NCI-H460 (cell line): ENCODE data around the gene ACTN4. TPM values are rescaled to one million over a fixed set of nuclear protein-coding genes. Genes with fewer than 3 reads are reported as not detected.
"Not testable (repeated sequence)": the region's sequence is repeated elsewhere in the genome, so short reads cannot be mapped to it uniquely, and the experiment has no call there.

ENCODE experiments used
- DNase-seq: peaks from one replicate; pipeline ENCODE4 v3.0.0-alpha.2; 2016; ENCODE audit warnings: low read depth; ENCODE audit errors: extremely low read depth
- total RNA-seq: library from RNA; depleted of rRNA; stranded (reverse); fragments of >200 nt; shearing (Covaris generic); gene quantifications from 2 replicates; pipeline ENCODE4 v1.2.3, GENCODE V29; 2014

ACTN4 gene
- total RNA-seq, 1 experiment from 2014 or later, result 155 TPM

DNA sequence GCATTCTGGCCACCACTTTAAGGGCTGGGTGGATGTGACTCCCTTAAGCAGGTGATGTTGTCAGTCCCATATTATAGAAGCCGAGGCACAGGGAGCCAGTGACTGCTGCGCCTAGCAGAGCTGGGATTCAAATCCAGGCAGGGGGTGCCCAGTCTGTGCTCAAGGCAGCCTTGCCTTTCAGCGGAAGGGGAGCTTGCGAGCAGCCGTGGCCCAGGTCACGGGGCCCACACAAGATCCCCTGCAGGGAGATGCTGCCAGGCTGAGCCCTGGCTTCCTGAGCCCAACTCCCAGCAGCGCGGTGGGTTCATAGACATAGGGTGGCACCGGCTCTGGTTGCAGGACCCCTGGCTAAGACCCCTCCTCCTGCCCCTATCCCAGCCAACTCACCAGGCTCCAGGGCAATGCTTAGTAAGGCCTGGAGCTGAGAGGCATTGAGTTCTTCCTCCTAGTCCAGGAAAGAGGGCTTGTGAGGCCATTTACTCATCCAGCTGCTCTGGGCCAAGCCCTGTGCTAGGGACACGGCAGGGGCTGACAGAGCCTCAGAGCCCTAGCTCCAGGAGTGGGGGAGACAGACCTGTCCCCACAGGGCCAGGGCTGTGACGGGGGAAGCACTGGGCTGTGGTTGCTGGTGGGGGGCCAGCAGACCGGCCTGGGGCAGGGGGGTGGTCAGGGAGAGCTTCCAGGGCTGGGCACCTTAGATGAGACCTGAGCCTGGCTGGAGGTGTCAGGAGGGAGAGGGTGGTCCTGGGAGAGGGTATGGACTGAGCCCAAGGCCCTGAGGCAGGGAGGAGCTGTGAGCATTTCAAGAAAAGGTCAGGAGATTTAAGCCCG is 87.2 kb downstream of the ACTN4 start:
- no peak for DNase-seq

DNA sequence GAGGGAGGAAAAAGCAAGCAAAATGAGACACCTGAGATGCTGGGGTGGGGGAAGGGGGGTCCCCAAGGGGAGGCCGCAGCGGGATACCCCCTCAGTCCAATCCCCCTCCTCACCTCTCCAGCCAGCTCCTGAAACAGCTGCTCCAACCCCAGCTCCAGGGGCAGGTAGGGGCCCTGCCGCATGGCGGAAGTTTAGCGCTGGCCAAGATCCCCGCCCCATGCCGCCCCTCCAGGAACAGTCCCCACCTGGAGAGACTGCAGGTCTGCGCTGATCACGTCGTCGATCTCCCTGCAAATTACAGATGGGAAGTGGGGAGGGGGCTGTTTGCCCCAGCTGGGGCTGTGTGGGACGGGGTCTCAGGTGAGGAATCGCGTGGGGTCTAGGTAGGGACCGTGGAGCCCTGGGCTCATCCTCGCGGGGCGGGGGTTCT is 87.8 kb downstream of the ACTN4 start:
- DNase-seq, result no peak

DNA sequence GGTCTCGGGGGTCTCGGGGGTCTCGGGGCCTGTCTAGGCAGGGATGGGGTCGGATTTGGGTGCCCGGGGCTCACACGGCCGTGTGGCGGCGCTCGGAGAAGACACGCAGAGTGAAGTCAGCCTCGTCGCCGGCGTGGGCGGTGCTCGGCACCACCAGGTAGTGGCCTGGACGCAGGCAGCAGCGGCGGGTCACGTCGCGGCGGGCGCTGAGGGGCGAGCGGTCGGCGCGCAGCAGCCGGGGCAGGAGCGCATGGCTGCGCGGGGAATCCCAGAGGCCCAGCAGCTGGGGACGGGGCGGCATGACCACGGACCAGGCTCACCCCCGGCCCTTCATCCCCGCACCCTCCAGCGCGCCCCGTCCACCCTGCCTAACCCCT is 88.6 kb downstream of the ACTN4 start:
- no peak for DNase-seq

DNA sequence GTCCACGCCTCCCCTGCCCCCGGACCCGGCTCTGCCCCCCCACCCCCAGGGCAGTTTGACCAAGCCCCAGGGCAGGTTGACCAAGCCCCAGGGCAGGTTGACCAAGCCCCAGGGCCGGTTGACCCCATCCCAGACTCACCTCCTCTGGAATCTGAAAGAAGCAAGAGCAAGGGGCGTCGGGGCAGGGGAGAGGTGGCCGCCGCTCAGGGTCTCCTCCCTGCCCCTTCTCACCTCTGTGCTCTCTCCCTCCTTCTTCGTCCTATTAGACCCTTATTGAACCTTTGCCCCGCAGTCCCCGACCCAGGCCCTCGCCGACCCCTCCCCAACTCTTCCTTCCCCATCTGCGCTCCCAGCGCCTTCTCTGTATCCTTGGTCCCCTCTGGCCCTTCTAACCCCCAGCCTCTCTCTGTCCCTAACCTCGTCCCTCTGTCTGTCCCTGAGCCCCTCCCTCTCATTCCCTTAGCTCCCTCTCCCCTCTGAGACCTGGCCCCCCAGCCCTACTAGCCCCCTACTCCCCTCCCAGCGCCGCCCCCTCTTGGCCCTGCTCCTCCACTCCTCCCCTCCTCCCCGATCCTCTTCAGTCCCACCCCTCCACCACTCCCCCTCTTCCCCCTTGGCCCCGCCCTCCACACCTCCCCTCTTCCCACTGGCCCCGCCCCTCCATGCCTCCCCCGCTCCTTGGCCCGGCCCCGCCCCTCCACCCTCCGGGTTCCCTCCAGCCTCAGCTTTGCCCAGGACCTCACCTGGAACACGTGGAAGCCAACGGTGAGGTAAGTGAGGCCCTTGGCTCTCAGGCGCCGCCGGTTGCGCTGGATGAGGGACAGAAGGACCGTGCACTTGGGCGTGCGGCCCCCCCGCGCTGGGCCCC is 89.2 kb downstream of the ACTN4 start:
- no peak for DNase-seq

DNA sequence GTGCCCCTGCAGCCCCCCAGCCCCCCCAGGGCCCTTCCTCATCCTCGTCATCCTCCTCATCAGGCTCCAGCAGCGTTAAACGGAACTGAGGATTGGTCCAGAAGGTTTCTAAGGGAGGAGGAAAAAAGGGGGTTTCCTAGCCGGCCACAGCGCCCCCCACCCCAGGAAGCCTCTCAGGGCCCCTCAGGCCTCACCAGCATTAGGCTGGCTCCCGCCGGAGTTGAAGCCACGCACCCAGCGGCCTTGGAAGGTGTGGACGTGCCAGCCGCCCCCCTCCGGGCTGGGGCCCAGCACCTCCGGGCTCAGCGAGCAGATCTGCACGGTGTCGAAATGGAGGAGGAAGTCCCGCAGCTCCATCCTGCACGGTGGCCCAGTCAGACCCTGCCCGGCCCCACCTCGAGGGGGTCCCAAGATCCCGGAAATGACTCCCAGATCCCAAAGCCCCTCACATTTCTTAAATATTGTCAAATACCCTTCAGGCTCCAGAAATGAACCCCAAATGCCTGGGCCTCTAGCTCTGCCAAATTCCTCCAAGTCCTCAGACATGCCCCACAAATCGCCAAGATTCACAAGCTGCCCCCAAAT is 89.9 kb downstream of the ACTN4 start:
- DNase-seq, result no peak

DNA sequence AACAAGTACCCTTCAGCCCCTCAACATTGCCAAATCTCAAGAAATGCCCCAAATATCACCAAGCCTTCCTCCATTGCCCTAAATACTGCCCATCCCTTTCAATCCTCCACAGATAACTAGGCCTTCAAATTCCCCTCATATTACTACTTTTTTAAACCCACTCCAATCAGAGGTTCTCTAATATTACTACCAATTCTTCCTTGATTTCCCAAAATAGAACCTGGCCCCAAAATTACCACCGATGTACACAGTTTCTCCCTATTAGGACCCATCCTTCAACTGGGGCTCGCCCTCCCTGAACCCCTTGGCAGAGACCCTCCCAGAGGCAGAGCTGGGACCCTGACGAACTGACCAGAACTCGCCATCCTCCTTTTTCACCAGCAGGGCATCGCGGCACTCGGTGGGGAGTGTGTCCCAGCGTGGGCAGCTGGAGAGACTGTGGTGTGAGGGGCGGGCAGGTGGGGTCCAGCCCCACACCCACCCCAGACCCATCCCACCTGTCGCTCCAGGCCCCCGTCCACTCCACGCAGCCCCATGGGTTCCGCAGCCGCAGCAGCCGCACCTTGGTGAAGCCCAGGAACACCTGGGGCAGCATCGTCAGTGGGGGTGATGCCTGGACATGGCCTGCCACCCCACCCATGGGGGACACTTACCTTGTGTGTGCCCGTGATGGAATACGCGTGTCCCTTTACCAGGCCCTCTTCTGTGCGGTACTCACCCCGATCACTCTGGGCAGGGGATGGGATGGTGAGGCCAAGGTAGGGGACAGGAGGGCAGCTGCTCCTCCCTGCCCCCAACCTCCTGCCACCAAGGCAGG is 90.7 kb downstream of the ACTN4 start:
- no peak for DNase-seq

DNA sequence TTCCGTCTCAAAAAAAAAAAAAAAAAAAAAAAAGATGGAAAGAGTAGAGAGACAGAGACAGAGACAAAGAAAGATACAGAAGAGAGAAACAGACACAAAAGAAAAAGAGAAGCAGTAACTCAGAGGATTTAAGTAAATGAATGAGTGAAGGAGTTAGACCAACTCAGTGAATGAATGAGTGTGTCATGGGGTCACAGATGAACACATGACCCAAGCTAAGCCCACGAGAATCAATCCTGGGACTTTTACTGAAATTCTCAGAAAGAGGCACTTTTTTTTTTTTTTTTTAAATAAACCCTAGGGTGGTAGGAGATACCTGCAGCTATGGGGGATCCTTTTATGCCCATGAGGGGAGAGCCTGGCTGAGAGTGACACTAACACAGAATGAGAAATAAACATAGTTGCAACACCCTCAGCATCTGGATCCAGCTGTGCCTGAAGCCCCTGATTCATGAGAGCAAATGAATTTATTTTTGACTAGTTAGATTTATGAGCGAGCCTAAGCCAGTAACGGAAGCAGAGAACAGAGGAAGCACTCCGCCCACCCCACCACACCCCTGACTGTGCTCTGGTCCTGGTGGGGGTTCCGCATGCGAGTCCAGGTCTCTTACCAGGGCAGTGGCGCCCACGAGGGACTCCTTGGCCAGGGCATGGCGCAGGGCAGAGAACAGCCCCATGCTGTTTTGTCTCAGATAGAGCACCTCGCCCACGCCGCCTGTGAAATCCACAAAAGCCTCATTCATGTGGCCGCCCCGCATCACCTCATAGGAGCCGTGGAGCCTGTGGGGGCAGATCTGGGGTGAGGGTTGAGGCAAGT is 92.2 kb downstream of the ACTN4 start:
- DNase-seq, result no peak

DNA sequence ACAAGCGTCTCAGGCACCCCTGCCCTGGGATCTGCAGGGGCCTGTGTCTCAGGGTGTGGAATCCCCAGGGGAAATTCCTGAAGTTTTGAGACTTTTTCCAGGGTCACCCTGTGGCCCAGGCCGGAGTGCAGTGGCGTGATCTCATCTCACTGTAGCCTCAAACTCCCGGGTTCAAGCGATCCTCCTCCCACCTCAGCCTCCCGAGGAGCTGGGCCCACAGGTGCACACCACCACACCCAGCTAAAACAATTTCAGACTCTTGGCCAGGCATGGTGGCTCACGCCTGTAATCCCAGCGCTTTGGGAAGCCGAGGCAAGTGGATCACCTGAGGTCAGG is 92.8 kb downstream of the ACTN4 start:
- no peak for DNase-seq

DNA sequence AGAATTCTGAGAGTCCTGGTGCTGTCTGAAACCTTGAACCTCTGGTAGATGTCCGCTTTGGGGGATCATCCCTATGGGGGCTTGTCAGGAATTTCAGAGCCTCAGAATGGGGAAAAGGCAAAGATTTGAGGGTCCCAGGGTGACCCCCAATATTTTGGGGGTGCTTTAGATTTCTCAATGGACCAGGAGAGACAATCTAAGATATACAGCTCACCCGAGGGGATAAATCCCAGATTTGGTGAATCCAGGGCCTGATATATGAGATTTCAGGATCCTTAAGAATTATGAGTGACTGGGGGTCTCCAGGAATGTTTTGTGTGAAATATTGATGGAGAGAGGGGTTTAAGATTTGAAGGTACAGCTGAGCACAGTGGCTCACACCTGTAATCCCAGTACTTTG is 93.5 kb downstream of the ACTN4 start:
- DNase-seq, result no peak

DNA sequence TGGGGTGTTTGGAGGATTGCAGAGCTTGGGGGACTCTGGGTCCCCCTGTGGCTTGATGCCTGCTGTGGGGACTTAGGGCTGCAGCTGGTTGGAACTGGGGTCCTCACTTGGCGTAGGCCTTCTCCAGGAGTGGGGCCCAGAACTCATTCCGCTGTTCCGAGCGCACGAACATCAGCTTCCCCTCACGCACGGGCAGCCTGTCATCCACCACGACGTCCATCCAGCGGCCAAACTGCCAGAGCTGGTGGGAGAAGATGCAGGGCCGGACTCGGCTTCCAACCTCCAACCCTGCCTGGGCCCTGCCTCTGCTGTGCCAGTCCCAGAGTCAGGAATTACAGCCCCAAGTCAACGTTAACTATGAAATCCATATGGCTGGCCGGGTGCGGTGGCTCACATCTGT is 94.2 kb downstream of the ACTN4 start:
- no peak for DNase-seq

DNA sequence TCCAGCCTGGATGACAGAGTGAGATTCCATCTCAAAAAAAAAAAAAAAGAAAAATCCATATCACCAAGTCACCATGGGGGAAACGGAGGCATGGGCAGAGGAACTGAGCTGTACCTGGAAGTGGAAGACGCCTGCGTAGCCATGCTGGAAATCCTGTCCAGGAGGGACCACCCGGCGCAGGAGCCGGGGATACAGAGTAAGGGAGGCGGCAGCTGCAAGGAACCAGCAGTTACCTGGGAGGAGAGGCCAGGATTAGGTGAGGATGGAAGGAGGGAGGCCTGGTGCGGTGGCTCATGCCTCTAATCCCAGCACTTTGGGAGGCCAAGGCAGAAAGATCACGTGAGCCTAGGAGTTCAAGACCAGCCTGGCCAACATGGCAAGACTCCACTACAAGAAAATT is 94.8 kb downstream of the ACTN4 start:
- DNase-seq, result no peak

DNA sequence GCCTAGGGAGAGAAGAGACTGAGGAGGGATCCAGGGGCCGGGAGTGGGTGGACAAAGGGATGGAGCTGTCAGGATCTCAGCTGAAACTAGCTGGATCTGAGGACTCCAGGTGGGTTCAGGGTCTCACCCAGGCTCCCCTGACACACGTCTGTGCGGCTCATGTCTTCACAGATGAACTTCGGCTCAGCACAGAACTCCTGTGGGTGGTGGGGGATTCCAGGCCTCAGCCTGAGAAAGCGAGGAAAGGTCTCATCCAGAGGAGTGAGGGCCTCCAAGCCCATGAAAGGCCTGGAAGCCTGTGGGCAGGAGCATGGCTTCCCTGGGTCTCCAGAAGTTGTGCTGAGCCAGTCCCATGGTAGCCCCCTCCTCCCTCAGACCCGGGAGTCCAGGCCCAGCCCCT is 95.5 kb downstream of the ACTN4 start:
- no peak for DNase-seq

DNA sequence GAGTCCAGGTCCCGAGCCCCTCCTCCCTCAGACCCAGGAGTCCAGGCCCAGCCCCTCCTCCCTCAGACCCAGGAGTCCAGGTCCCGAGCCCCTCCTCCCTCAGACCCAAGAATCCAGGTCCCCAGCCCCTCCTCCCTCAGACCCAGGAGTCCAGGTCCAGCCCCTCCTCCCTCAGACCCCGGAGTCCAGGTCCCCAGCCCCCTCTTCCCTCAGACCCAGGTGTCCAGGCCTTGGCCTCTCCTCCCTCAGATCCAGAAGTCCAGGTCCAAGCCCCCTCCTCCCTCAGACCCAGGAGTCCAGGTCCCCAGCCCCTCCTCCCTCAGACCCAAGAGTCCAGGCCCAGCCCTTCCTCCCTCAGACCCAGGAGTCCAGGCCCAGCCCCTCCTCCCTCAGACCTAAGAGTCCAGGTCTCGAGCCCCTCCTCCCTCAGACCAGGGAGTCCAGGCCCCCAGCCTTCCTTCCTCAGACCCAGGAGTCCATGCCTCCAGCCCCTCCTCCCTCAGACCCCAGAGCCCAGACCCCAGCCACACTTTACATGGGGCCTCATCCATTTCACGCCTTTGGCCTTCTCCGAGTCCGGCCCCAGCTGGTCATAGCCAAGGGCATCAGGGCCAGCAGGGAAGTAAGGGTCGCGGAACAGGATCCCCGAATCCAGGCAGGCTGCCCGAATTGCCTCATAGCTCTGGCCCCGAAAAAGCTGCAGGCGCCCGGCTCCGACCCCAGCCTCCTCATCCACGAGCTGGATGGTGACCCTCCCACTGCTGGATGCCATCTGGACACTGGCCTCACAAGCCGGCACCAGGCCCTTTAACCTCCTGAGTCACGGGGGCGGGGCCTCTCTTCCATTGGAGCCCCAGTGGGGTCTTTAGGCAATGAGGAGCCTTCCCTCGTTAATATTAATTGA is 96.2 kb downstream of the ACTN4 start:
- DNase-seq, result no peak

DNA sequence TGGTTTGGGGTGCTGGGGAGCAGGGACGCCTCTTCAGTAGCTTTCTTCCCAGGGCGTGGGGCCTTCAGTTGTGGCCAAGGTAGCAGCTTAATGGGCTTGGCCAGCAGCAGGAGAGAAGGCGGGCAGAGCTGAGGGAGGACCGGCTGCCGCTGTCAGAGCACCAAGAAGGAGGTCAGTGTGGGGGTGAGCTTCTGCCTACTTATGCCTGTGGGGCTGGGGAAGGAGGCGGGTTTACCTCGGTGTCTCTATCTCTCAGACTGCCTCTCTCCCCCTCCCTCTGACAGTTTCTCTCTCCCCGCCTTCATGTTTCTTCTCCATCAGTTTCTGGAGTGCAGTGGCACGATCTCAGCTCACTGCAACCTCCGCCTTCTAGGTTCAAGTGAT is 96.8 kb downstream of the ACTN4 start, which contains the start of gene CAPN12:
TSS of gene CAPN12 (minus strand) at position 177 of the 384 bp plus-strand sequence. CDS start 309 bp downstream, outside the sequence.
- DNase-seq, result no peak

DNA sequence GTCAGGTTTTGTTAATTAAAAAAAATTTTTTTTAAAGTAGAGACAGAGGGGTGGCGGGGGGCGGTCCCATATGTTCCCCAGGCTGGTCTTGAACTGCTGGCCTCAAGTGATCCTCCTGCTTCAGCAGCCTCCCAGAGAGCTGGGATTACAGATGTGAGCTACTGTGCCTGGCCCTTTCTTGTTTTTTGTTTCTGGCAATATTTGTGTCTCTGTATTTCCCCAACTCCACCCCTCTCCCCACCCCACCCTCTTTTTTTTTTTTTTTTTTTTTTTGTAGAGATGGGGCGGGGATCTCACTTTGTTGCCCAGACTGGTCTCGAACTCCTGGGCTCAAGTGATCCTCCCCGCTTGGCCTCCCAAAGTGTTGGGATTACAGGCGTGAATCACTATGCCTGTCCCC is 97.4 kb downstream of the ACTN4 start:
- DNase-seq, result no peak

DNA sequence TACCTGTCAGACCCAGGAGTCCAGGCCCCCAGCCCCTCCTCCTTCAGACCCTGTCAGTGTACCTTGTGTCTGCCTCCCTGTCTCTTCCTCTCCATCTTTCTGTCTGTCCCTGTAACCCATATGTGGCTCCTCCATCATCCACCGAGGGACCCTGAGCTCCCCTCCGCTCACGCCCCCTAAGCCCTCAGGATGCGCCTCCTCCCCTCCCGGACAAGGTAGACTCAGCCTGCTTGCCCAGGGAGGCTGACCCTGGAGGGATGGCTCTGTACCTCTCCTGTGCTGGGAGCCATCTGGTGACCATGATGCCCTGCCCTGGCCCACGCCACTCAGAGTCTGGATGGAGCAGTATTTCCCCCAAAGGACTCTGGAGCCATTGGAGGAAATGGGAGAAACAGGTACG is 97.9 kb downstream of the ACTN4 start:
- no peak for DNase-seq

DNA sequence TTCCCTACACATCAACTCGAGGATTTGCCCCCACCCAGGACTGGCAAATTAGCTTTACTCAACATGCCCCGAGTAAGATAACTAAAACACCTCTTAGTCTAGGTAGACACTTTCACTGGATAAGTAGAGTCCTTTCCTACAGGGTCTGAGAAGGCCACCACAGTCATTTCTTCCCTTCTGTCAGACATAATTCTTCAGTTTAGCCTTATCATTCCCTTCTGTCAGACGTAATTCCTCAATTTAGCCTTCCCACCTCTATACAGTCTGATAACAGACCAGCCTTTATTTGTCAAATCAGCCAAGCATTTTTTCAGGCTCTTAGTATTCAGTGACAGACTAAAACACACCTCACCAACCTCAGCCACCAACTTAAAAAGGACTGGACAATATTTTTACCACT is 106.3 kb downstream of the ACTN4 start:
- DNase-seq, result not testable (repeated sequence)

DNA sequence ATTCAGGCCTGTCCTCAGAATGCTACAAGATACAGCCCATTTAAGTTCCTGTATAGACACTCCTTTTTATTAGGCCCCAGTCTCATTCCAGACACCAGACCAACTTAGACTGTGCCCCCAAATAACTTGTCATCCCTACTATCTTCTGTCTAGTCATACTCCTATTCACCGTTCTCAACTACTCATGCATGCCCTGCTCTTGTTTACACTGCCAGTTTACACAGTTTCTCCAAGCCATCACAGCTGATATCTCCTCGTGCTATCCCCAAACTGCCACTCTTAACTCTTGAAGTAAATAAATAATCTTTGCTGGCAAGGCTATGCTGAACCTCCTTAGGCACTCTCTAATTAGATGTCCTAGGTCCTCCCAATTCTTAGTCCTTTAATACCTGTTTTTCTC is 106.7 kb downstream of the ACTN4 start:
- not testable (repeated sequence) for DNase-seq

DNA sequence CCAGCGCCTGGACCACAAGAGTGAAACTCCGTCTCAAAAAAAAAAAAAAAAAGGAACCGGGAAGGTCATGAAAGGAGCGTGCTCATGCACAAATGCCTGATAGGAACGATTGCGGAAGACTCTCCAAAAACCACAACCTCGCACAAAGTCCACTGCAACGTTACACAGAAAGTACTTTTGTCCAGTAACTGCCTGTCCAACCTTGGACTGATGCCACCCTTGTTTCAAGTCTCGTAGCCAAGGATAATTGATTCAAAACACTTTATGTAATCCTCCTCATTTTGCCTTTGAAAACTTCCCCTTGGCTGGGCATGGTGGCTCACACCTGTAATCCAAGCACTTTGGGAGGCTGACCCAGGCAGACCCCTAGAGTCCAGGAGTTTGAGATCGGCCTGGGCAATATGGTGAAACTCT is 112.1 kb downstream of the ACTN4 start:
- DNase-seq, result no peak
